Fibroblast of pulmonary artery (primary cell): ENCODE data around the gene CD69.

Experiments used
- DNase-seq: peaks from one replicate; pipeline ENCODE4 v3.0.0-alpha.2; 2010; ENCODE audit warnings: low read depth
- H3K4me3 ChIP-seq: replicated peaks from 2 replicates; pipeline ENCODE4 v1.5.1; 2011; ENCODE audit warnings: low read depth, mild to moderate bottlenecking, control low read depth, low read length, moderate library complexity
- TF ChIP-seq, protein P1 (sequence below): IDR thresholded peaks from 2 replicates; pipeline ENCODE4 v1.5.1; 2011; ENCODE audit warnings: mild to moderate bottlenecking, control low read depth, low read length, inconsistent platforms; ENCODE audit errors: missing control alignments

CD69 gene

DNA sequence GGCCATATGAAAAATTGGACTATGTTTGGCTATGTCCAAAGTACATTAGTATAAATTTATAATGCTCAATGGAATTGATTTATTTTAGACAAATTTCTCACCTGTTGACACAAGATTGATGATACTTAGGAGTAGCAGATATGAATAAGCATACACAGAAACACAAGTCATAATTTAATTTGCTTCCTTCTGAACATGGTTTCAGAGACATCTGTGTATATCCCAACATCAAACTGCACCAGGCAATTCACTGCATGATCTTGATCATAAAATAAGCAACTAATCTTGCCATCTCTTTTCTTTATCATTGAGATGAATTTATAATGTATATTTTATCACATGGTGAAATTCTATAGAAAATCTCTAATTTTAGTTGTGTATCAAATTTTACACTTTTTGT is 31.6 kb downstream of the CD69 start:
- TF ChIP-seq, protein P1, sequence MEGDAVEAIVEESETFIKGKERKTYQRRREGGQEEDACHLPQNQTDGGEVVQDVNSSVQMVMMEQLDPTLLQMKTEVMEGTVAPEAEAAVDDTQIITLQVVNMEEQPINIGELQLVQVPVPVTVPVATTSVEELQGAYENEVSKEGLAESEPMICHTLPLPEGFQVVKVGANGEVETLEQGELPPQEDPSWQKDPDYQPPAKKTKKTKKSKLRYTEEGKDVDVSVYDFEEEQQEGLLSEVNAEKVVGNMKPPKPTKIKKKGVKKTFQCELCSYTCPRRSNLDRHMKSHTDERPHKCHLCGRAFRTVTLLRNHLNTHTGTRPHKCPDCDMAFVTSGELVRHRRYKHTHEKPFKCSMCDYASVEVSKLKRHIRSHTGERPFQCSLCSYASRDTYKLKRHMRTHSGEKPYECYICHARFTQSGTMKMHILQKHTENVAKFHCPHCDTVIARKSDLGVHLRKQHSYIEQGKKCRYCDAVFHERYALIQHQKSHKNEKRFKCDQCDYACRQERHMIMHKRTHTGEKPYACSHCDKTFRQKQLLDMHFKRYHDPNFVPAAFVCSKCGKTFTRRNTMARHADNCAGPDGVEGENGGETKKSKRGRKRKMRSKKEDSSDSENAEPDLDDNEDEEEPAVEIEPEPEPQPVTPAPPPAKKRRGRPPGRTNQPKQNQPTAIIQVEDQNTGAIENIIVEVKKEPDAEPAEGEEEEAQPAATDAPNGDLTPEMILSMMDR = no peak
- H3K4me3 ChIP-seq = no peak overlapping the region
- DNase-seq = no peak

DNA sequence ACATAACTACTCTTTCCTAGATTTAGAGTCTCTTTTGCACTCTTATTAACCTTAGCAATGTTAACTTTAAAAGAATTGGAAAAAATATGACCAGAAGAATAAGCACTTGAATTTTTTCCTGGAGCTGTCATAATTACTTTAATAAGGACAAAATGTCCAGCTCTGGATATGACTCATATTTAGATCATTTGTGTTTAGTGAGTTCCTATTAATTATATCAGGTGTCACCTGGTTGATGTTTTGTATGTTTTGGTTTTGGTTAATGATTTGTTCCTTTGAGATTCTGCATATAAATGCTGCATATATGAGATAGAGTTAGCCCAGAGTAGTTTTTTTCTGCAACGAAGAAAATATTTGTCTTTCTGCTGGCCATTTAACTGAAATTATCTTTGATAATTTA is 32.9 kb downstream of the CD69 start:
- TF ChIP-seq, protein P1 = no peak
- no peak for DNase-seq
- no peak overlapping the region for H3K4me3 ChIP-seq

- no peak overlapping the region for H3K4me3 ChIP-seq
- no peak for DNase-seq
- TF ChIP-seq, protein P1 = no peak
Measured at GRCh38 chr12:9725213-9725870, 35.4 kb downstream of the CD69 start.

DNA sequence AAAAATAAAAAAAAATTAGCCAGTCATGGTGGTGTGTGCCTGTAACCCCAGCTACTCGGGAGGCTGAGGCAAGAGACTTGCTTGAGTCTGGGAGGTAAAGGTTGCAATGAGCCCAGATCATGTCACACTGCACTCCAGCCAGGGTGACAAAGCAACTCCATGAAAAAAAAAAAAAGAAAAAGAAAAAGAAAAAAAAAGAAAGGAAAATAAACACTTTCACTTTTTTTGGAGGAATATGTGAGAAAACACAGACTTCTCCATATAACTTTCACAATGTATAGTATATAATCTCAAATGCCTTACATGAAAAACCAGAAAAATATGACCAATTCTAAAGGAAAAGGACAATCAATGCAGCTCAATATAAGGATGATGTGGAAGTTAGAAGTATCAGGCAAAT is 36.7 kb downstream of the CD69 start:
- no peak for DNase-seq
- TF ChIP-seq, protein P1 = no peak
- no peak overlapping the region for H3K4me3 ChIP-seq

GRCh38 chr12:9721394-9722092 is 39.2 kb downstream of the CD69 start:
- no peak overlapping the region for H3K4me3 ChIP-seq
- TF ChIP-seq, protein P1 = no peak
- peak; percentile 41 for DNase-seq

- TF ChIP-seq, protein P1 = no peak
- DNase-seq = no peak
- H3K4me3 ChIP-seq = no peak overlapping the region
Measured at GRCh38 chr12:9719790-9720189, 40.9 kb downstream of the CD69 start.
